SK-N-SH treated with all-trans-retinoic acid at 6 μM for 48 hours (cell line): ENCODE measurements around the gene NPFFR1.
A peak's percentile ranks its signal among the peaks of the same experiment; 100 is the strongest.

Source experiments
- ATAC-seq: fragments of 200-7000 bp; cut with Tn5 transposase; 3 replicates; pipeline ENCODE4 v1.9.1; 2020; ENCODE audit warnings: mild to moderate bottlenecking, moderate library complexity
- ARNTL ChIP-seq: fragments of 450-650 bp; formaldehyde crosslinking; IDR thresholded peaks from 2 replicates; pipeline ENCODE4 v1.5.0; 2020; ENCODE audit warnings: low read depth, mild to moderate bottlenecking, moderate library complexity, borderline replicate concordance
- BACH2 ChIP-seq: fragments of 250-450 bp; sonication (Bioruptor Pico); IDR thresholded peaks from 2 replicates; pipeline ENCODE4 v1.9.0; 2021; ENCODE audit warnings: mild to moderate bottlenecking, borderline replicate concordance
- CREB5 ChIP-seq: fragments of 250-450 bp; sonication (Bioruptor Pico); IDR thresholded peaks from 2 replicates; pipeline ENCODE4 v1.5.1; 2020; ENCODE audit warnings: low read depth, mild to moderate bottlenecking, moderate library complexity
- CSDC2 ChIP-seq: fragments of 250-450 bp; sonication (Bioruptor Pico); IDR thresholded peaks from 2 replicates; pipeline ENCODE4 v1.5.0; 2020; ENCODE audit warnings: mild to moderate bottlenecking, moderate library complexity
- CSRNP3 ChIP-seq: fragments of 250-450 bp; sonication (Bioruptor Pico); IDR thresholded peaks from 2 replicates; pipeline ENCODE4 v1.5.1; 2021; ENCODE audit warnings: mild to moderate bottlenecking, moderate library complexity
- ESRRG ChIP-seq: fragments of 250-450 bp; sonication (Bioruptor Pico); IDR thresholded peaks from 2 replicates; pipeline ENCODE4 v1.6.1; 2021; ENCODE audit warnings: mild to moderate bottlenecking
- ISL1 ChIP-seq: fragments of 250-450 bp; sonication (Bioruptor Pico); IDR thresholded peaks from 2 replicates; pipeline ENCODE4 v2.1.2; 2022; ENCODE audit warnings: mild to moderate bottlenecking, moderate library complexity
- OSR1 ChIP-seq: fragments of 250-450 bp; sonication (Bioruptor Pico); IDR thresholded peaks from 2 replicates; pipeline ENCODE4 v1.8.0; 2022; ENCODE audit warnings: moderate library complexity, mild to moderate bottlenecking, inconsistent platforms
- PATZ1 ChIP-seq: fragments of 250-450 bp; sonication (Bioruptor Pico); IDR thresholded peaks from 2 replicates; pipeline ENCODE4 v1.8.0; 2020; ENCODE audit warnings: mild to moderate bottlenecking, moderate library complexity, borderline replicate concordance
- POU6F1 ChIP-seq: fragments of 250-450 bp; sonication (Bioruptor Pico); IDR thresholded peaks from 2 replicates; pipeline ENCODE4 v1.8.0; 2021; ENCODE audit warnings: low read depth, mild to moderate bottlenecking, moderate library complexity, borderline replicate concordance
- PPARA ChIP-seq: fragments of 250-450 bp; sonication (Bioruptor Pico); IDR thresholded peaks from 2 replicates; pipeline ENCODE4 v1.5.0; 2020; ENCODE audit warnings: mild to moderate bottlenecking, borderline replicate concordance
- RARB ChIP-seq: fragments of 250-450 bp; sonication (Bioruptor Pico); IDR thresholded peaks from 2 replicates; pipeline ENCODE4 v1.8.0; 2021; ENCODE audit warnings: mild to moderate bottlenecking, moderate library complexity
- TOX ChIP-seq: fragments of 250-450 bp; sonication (Bioruptor Pico); IDR thresholded peaks from 2 replicates; pipeline ENCODE4 v1.8.0; 2021; ENCODE audit warnings: mild to moderate bottlenecking, moderate library complexity, borderline replicate concordance
- TSHZ2 ChIP-seq: fragments of 250-450 bp; sonication (Bioruptor Pico); IDR thresholded peaks from 2 replicates; pipeline ENCODE4 v1.5.0; 2020; ENCODE audit warnings: mild to moderate bottlenecking, moderate library complexity
- ZC3H10 ChIP-seq: fragments of 250-450 bp; sonication (Bioruptor Pico); IDR thresholded peaks from 2 replicates; pipeline ENCODE4 v1.5.1; 2021; ENCODE audit warnings: mild to moderate bottlenecking, moderate library complexity
- ZFP3 ChIP-seq: fragments of 250-450 bp; sonication (Bioruptor Pico); IDR thresholded peaks from 2 replicates; pipeline ENCODE4 v1.5.0; 2020; ENCODE audit warnings: mild to moderate bottlenecking, moderate library complexity
- ZFP30 ChIP-seq: fragments of 450-650 bp; formaldehyde crosslinking; IDR thresholded peaks from 2 replicates; pipeline ENCODE4 v1.5.0; 2022; ENCODE audit warnings: mild to moderate bottlenecking, moderate library complexity
- ZNF565 ChIP-seq: fragments of 450-650 bp; formaldehyde crosslinking; conservative IDR thresholded peaks from 2 replicates; pipeline ENCODE4 v1.5.0; 2020; ENCODE audit warnings: low read depth, mild to moderate bottlenecking, moderate library complexity
- ZNF70 ChIP-seq: fragments of 450-650 bp; formaldehyde crosslinking; IDR thresholded peaks from 2 replicates; pipeline ENCODE4 v1.5.0; 2020; ENCODE audit warnings: mild to moderate bottlenecking, moderate library complexity
- ZNF8 ChIP-seq: fragments of 450-650 bp; formaldehyde crosslinking; IDR thresholded peaks from 2 replicates; pipeline ENCODE4 v1.5.0; 2020; ENCODE audit warnings: mild to moderate bottlenecking, moderate library complexity

The NPFFR1 gene

GRCh38 chr10:70234668-70235447 lies 48.9 kb downstream of the NPFFR1 start:
- ATAC-seq: peak; percentile 11; the same call in 1 of the 3 replicates
- no peak for TF ChIP-seq POU6F1
- no peak for TF ChIP-seq CSRNP3 (CRISPR knock-in tag)
- TF ChIP-seq OSR1 (CRISPR knock-in tag): no peak
- TF ChIP-seq CSDC2 (CRISPR knock-in tag): no peak
- TF ChIP-seq ZNF8 (CRISPR knock-in tag): no peak
- TF ChIP-seq ZFP30: no peak
- no peak for TF ChIP-seq ZFP3
- no peak for TF ChIP-seq BACH2 (CRISPR knock-in tag)
- no peak for TF ChIP-seq ZNF565
- TF ChIP-seq TOX (CRISPR knock-in tag): no peak
- TF ChIP-seq ESRRG (CRISPR knock-in tag): no peak
- TF ChIP-seq ISL1: no peak
- no peak for TF ChIP-seq PATZ1 (CRISPR knock-in tag)
- TF ChIP-seq PPARA (CRISPR knock-in tag): no peak
- no peak for TF ChIP-seq CREB5 (CRISPR knock-in tag)
- no peak for TF ChIP-seq RARB (CRISPR knock-in tag)
- no peak for TF ChIP-seq ZC3H10 (CRISPR knock-in tag)
- no peak for TF ChIP-seq TSHZ2 (CRISPR knock-in tag)
- no peak for TF ChIP-seq ARNTL (CRISPR knock-in tag)

- no peak for TF ChIP-seq PPARA (CRISPR knock-in tag)
- TF ChIP-seq ARNTL (CRISPR knock-in tag): no peak
- TF ChIP-seq PATZ1 (CRISPR knock-in tag): no peak
- TF ChIP-seq CSRNP3 (CRISPR knock-in tag): no peak
- TF ChIP-seq TOX (CRISPR knock-in tag): no peak
- TF ChIP-seq POU6F1: no peak
- TF ChIP-seq ZFP3: no peak
- no peak for TF ChIP-seq ZNF70
- TF ChIP-seq CSDC2 (CRISPR knock-in tag): no peak
- ATAC-seq: no peak
Observed at GRCh38 chr10:70233939-70234300, 49.9 kb downstream of the NPFFR1 start.
